GOT3 (cell line): ENCODE data around the gene STK24.

ENCODE experiments used
- DNase-seq: peaks from one replicate; lab custom pipeline; 2025; ENCODE audit warnings: mixed read lengths; lab: John Stamatoyannopoulos, UW

Gene STK24

DNA sequence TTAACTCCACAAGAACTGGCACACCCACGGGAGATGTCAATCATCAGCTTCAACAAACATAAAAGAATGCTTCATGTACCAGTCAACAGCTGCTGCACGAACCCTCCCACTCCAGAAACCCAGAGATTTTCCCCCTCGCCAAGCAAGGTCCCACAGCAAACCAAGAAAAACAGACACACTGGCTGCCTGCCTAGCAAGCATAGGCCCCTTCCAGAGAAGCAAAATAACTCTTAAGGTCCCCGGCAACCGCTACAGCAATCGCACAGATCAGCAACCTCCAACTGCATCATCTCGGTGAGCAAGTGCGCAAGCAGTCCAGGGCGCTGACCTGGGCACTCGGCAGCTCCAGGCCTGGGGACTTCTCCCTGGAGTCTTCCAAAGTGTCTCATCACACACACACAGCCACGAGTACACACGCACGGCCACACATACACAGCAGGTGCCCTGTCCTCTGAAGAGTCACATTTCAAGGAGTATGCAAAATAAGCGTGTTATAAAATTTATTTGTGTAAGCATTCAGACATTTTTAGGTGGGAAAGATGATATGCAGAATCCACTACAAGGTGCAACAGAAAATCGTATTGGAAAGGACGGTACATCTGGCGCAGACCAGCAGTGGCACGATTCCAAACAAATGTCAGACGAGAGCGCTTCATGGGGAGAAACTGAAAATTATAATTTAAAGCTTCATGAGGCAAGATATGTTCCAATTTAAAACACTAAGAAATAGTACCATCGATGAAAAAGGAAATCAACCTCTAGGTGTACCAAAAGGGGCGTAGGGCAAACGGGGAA, 125.0 kb downstream of the STK24 start:
- no peak for DNase-seq

DNA sequence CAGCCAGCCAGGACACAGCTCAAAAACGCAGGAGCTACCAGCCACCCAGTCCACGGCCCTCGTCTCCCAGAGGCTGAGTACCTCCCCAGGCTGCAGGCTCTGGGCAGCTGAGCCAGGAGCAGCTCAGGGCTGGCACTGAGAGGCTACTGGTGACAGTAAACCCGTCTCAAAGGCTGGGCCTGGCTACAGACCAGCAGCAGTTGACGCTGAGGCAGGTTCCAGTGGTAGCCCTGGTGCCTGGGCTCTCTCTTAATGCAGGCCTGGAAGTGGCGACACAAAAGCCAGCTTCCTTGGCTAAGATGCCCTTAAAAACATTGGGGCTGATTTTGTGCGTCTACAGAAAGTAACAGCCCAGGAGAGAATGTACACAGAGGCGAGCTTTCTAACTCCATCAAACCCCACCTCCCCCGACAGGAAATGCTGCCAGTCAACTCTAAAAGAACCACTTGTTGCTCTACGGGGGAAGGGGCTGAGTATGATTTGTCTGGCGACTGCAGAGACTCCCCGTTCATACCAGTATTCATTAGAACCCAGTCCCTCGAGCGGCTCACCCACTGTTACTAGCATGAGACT, 126.3 kb downstream of the STK24 start:
- no peak for DNase-seq

DNA sequence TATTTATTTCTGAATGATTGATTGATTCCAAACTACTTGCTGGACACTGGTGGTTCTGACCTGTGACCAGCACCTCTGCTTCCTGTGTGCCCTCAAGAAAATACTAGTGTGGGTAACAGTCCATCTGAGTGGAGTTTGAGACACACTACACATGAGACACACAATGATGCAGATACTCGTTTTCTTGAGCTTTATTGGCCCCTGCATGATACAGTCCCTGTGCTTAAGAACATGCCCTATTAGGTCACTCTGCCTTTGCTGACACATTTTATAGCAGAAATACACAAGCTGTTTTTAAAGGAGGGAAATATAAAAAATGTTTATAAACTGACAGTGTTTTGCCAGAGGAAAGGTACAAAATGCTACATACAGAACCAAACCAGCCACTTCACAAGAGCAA, 126.9 kb downstream of the STK24 start:
- DNase-seq = no peak

DNA sequence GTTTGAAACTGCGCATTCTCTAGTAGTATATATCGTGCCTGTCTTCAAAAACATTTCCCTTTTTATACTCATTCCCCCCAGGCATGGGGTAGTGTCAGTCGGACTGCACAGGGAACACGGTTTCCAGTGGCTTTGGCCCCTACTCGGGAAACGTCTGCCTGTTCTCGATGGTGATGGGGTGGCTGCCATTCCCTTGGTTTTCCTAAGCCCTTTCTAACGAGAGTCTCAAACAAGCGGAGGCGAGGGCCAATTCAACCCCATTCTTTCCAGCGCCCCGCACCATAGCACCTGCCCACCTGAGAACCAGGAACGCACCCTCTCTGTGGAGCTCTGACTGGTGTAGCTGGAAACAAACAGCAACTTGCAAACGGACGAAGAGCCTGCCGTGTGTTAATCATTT, 127.6 kb downstream of the STK24 start:
- DNase-seq = no peak

DNA sequence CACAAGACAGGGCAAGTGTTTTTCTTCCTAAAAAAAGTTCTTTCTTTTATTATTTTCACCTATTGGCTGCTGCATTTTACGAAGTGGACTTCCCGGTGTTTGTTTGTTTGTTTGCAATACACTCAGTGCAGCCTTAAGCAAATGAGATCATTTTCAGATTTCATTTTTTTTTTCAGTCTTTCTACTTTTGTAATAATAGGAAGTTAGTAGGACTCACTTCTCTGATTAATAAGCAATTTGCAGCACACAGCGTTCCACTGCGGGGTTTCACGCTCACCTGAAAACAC, 128.3 kb downstream of the STK24 start:
- DNase-seq = no peak

DNA sequence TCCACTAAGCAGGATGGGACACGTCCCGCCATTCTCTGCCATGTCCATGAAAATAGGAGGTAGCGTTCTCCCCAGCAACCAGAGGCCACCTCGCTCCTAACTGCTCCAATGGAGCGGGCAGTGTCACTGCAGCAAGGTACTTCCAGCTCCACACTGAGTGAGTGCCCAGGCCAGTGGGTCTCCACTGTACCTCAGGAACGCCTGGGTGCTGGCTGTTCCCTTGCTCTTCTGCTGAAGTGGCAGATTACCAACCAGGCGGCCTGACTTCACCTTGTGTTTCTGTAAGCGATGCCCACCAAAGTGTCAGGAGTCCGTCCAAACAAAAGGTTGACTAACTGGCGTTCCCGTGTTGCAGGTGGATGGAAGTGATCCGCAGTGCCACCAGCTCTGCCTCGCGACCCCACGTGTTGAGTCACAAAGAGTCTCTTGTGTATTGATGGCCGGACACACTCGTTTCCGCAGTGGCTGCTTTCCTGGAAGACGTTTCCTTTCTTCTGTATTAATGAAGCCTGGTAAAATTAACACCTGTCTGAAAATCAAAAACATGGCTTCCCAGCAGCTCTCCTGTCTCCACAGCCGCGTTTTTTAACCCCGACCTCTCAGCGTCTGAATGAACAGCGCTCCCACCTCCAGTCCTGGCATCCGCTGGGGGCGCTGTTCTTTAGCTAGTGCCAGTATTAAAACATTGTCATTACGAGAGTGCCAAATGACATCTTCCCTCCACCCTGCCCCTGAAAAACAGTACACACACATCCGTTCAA, 128.8 kb downstream of the STK24 start:
- no peak for DNase-seq

DNA sequence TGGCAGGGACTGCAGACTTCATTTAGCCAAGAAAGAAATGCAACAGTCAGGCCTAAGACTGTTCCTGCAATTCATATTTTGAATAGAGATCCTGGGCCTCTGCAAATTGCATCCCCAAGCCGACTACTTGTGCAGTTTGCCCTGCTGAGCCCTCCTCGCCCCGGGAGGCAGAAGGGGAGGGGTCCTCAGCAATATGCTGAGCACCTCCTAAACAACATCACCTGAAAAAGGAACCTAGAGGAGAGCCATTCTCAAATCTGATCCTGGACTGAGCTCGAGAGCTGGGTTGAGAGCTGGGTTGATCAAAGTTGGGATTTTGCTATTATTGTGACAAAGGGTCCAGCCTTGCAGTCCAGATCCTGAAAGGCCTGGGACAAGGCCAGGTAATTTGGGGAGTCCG, 129.8 kb downstream of the STK24 start:
- no peak for DNase-seq

DNA sequence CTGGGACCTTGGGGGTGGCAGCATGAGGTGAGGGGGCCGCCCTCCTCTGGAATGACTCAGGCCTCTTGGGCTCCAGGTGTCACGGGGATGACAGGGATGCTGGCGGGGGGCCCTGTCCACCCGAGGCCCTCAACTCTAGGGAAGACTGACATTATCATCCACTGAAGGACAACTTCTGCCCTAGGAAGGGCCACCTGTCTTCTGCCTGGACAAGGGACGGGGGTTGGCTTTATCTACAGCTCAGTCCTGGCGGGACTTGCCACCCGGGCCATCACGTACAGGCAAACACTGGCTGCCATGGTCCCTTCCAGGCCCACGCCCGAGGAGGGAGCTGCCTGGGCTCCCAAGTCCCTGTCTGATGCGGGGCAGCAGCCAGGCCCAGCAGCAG, 130.7 kb downstream of the STK24 start:
- no peak for DNase-seq

DNA sequence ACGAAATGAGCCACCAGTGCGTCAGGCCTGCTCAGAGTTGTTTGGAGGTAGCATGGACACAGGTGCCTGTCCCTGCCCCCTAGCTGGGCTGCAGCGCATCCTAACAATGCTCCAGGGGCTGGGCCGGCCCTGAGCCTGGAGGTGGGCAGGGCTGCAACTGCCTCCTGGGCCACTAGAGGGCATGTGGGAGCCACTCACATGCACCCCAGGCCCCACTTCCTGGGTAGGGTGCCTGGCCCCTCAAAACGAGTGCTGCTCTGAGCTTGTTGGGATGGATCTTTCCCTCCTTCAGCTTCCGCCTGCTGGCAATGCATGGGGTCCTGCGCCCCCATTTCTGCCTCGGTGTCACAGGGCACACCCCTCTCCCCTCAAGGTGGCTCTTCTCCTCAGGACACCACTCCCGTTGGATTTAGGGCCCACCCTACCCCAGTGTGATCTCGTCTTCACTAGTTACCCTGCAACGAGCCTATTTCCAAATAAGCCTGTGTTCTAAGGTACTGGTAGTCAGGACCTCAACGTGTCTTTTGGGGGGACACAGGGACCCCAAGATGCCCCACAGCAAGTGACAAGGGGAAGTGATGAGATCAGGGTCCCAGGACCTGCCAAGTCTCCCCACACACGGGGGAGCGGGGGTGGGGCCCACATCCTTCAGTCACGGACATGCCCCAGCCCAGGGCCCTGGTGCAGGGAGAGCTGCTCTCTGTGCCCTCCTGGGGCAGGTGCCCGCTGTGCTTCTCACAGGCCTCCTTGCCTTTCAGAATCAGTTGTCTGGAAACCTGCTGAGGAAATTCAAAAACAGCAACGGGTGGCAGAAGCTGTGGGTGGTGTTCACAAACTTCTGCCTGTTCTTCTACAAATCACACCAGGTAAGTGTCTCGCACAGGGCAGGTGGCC, 131.3 kb downstream of the STK24 start:
- no peak for DNase-seq

DNA sequence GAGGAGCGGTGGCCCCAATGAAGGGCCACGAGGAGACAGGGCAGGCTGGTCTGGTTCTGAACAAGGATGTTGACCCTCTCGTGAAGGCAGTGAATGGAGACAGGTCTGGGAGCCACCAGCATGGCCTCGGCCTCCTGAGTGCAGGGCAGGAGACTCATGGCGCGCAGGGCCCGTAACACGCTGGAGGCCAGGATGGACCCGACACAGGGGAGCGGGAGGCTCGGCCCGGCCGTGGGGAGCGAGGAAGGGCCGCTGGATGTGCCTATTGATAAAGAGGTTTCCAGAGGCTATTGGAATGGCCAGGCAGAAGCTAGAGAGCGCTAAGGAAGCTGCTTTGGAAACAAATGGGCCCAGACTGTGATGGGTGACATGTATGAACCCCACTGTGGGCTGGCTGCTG, 132.5 kb downstream of the STK24 start:
- DNase-seq = no peak

DNA sequence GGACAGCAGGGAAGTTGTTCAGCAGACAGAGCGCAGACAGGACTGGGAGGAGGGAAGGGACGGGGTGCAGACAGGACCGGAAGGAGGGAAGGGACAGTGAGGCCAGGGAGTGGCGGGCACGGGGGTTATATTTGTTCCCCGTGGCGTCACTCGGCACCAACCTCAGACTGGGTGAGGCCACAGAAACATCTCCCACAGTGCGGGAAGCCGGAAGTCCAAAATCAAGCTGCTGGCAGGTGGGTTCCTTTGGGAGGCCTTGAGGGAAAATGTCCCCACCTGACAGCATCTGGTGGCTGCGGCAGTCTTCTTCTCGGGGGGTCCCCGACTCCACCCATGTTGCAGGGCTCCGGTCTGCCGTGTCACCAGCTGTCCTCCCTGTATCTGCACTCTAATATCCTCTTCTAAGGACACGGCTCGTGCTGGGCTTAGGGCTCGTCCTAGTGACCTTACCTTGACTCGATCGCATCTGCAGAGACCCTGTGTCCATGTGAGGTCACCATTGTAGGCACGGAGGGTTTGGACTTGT, 133.0 kb downstream of the STK24 start:
- DNase-seq = no peak

DNA sequence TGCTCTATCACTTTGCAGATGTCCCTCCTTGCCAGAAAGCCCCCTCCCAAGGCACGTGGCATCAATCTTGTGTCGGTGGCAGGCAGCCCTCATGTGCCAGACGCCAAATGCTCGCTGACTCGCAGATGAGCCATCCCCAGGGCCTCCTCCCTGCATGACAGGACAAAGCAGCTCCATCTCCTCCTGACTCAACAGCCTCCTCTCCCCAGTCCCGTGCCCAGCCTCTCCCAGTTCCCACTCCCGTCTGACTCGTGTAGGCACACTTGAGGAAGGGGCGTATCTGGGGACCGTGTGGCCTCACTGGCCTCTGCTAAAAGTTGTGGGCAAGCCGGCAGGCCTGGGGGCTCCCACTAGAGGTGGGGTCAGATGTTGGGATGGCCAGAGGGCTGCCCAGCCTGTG, 133.6 kb downstream of the STK24 start:
- DNase-seq = no peak

DNA sequence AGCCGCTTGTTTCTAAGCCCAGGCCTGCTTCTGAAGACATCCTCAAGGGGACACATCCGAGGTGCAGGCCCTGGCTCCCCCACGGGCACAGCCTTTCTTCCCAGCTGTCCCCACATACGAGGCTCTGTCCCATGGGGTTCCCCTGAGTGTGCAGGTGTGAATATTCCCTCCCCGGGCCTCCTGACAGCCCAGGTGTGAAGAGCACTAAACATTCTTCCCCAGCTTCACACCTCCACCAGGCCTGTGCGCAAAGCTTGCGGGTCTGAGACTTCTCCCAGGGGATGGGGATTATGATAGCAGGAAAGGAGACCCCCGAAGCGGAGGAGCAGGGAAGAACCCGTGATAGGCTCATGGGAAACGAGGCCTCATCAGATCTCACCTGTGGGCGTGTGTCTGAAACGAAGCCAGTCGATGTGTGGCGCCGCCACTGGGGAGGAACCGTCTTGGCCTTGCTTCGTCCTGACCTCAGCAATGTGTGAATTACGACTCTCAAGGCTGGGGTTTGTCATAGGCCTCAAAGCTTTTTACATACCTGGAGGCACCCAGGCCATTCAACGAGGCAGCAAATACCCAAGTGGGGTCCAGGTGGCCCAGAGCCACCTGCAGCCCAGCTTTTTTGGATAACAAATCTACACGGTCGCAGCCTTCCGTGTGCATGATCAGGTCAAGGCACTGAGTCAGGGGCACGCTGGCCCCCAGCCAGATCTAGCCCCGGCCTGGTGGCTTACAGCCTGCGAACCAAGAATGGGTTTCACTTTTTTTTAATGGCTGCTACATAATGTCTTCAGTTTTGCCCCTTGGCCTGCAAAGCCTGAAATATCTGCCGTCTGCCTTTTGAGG, 134.3 kb downstream of the STK24 start:
- no peak for DNase-seq

DNA sequence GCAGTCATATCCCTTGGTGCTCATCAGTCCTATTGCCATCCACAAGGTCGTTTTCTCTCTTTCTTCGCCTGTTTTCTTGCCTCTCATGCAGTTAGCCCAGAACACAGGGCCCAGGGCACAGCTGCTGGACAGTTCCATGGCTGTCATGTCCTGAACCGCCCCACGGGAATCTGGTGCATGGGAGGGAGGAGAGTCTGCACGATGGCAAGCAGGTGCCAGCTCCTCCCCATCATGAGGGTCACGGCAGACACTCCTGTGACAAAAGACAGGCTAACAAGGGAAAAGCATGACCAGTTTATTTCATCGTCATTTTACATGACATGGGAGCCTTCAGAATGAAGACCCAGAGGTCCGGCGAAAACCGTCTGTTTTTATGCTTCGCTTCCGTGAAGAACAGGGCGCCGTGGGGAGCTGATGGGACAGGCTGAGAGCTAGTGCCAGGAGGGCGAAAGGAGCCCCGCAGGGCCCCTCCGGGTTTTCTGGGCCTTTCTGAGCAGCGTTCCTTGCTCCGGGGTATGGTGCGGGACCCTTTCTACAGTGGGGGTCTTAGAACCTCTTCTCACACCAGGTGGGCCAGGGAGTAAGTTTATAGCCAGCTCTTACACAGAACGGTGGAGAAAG, 135.7 kb downstream of the STK24 start:
- no peak for DNase-seq

DNA sequence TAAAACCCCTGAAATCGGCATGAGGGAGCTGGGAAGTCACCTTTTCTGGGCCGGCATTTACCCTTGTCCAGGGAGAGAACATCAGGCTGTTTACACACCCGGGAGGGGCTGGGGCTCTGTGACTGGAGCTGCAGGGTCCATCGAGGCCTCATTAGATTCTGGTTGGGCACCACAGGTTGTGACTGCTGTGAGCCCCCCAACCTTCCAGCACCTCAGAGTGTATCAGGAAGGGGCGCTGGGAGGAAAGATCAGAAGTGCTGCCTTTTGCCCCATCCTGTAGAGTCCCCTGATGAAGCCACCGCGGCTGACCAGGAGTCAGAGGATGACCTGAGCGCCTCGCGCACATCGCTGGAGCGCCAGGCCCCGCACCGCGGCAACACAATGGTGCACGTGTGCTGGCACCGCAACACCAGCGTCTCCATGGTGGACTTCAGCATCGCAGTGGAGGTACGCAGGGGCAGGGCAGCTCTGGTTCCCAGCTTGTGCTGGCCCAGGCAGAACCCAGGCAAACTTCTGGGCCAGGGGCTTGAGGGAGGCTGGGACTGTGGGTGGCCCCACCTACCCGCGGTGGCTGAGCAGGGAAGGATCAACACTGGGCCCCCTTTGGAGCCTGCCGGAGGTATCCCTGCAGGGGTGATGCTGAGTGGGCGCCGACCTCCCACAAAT, 136.4 kb downstream of the STK24 start:
- DNase-seq = no peak

DNA sequence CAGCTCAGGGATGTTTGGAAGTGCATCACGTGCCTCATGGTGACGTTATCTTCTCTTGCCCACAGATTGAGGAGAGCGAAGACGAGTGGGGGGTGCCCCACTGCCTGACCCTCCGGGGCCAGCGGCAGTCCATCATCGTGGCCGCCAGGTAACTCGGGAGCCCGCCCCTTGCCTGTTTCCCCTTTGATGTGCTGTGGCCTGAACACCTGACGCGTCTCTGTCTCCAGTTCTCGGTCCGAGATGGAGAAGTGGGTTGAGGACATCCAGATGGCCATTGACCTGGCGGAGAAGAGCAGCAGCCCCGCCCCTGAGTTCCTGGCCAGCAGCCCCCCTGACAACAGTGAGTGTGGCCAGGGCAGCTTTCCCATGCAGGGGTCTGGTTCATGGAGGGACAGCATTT, 137.0 kb downstream of the STK24 start:
- no peak for DNase-seq

DNA sequence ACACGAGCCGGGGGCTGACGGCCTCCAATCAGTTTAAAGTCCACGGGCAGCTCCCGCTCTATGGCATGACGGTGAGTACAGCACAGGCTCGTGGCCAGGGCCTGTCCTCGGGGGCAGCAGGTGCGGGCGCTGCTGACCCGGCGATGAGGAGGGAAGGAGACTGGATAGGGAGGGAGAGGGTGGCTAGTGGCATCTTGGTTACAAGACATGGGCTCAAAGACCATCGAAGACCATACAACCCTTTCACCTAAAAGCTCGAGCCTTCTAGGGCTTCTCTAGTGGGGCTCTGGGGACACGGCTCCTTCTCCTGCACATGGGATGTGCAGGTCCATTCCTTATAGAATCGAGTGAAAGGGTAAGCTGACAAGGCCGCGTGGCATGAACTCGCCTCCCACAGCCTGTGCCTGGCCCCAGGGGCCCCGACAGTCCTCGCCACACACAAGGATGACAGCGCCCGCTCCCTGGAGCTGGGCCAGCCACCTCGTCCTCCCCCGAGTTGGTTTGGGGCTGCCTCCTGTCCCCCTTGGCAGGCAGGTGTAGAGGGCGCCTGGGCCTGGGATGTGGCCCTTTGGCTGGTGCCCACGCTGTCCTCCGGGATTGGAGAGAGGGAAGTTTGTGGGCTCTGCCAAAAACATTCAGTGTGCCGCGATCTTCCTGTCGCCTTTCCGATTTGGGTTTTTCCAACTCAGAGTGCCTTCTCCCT, 137.6 kb downstream of the STK24 start:
- DNase-seq = no peak

DNA sequence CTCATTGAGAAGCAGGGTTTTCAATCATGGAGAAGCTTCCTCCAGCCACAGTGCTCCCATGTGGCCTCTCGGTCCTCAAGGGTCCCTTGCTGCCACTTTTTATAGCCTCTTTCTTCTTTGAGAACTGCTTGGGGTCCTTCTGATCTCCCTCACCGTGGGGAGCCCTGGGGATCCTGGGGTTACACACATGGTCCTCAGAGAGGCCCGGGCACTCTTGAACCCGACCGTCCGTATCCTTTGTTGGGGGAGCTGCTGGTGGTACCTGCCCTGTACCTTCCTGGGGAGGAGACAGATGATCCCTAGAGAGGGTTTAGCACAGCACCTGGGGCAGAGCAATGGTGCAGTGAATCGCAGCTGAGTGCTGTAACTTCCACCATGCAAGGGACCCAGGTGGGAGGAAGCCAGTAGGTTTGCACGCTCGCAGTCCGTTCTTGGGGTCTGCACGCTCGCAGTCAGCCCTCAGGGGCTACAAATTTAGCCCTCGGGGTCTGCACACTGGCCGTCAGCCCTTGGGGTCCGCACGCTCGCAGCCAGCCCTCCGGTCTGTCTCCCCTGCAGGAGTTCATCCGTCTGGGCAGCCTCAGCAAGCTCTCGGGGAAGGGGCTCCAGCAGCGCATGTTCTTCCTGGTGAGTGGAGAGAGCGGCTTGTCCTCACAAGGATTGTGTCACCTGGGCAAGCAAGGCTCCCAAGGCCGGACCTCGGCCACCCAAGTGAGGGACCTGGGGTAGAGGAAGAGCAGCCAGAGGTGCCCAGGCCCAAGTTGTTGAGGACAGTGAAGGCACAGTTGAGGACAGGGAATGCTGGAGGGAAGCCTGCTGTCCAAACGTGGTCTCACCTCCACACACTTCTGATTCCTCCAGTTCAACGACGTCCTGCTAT, 138.4 kb downstream of the STK24 start:
- no peak for DNase-seq
